OCI-LY1 (cell line): ENCODE measurements around the gene ENO3.

ENCODE experiments used
- CTCF ChIP-seq: fragments of 200-600 bp; sonication (generic), shearing (Covaris generic); IDR thresholded peaks from 2 replicates; pipeline ENCODE4 v1.5.1; 2017; ENCODE audit warnings: mild to moderate bottlenecking, antibody characterized with exemption, low read length, moderate library complexity, mixed read lengths
- EZH2 ChIP-seq: fragments of 200-600 bp; sonication (generic), shearing (Covaris generic); IDR thresholded peaks from 2 replicates; pipeline ENCODE4 v1.8.0; 2017; ENCODE audit warnings: borderline replicate concordance, mixed run types, mild to moderate bottlenecking, antibody characterized with exemption, low read length, moderate library complexity, mixed read lengths

- no peak for TF ChIP-seq CTCF
- TF ChIP-seq EZH2 = no peak
Observed at GRCh38 chr17:4951486-4951885, 567 bp downstream of the ENO3 start.
